Measurements from ENCODE around the gene TMEM108. TPM values are rescaled to one million over a fixed set of nuclear protein-coding genes. Genes with fewer than 3 reads are reported as not detected.

Gene TMEM108
- total and polyA plus RNA-seq, 10 of the 15 experiments (the other 5 are each of a cell fraction or from before 2014, with no cell fraction given): 0.02 to 0.58 (median 0.12) TPM; not detected in 5

DNA sequence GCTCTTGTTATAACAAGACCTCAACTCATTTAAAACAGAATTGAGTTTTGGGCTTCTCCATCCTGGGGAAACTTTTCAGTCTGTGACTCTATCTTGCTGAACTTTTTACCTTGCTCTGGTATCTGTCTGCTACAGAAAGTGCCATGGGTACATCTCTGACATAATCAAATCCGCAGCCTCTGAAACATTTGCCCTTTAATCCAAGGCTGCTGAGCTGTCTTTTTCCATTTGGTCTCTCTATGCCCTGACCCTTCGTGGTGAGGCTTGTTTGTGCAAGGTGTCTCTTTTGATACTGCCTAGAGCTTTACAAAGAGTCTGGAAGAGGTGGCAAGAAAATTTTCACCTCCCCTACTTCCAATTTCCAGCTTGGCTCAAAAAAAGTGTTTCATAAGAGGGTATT lies 11.3 kb downstream of the TMEM108 start:
- H3K79me2 ChIP-seq (ENCODE audit: control insufficient read depth, insufficient read depth, low read length): no peaks in the 10 kb centered on the region
- in situ Hi-C loops (cut with MboI) (no loop called here), intact Hi-C loops (cut with micrococcal nuclease; ENCODE audit: unreplicated experiment) (no loop called here)
- POLR2A ChIA-PET: no interaction called here
- no peak overlapping the region for H3K9ac ChIP-seq (ENCODE audit: control insufficient read depth, insufficient read depth, low read length)
- SMC1A ChIA-PET (ENCODE audit: uncharacterized antibody, unreplicated experiment): no interaction called here
- RAD21 ChIA-PET (ENCODE audit: unreplicated experiment): no interaction called here
- peaks cover 0 to 3% of the 10 kb centered on the region in 2 experiments; a peak in 2 of 4 replicates for H3K27me3 ChIP-seq (replicated peaks in 1 of 2; ENCODE audit: control insufficient read depth in 2 of 2, insufficient read depth in 2 of 2, low read length in 1 of 2)
- DNase-seq (ENCODE audit: low read depth, low spot score): no peak
- no peak overlapping the region for H3K4me2 ChIP-seq (ENCODE audit: control insufficient read depth, insufficient read depth)
- no peak overlapping the region for H2AFZ ChIP-seq (ENCODE audit: control insufficient read depth, low read depth, low read length)
- no peaks in the 10 kb centered on the region for H3K9me3 ChIP-seq (replicated peaks; ENCODE audit: control insufficient read depth, insufficient read depth, low read length)
- no peaks in the 10 kb centered on the region for H4K20me1 ChIP-seq (ENCODE audit: control insufficient read depth, insufficient read depth)
- CTCF ChIA-PET: no interaction called here
- H3K27ac ChIP-seq (ENCODE audit: control insufficient read depth, insufficient read depth): no peak overlapping the region
- no peak for FAIRE-seq
- H3K36me3 ChIP-seq (ENCODE audit: control insufficient read depth in 2 of 2, insufficient read depth in 2 of 2, low read length in 1 of 2): no peaks in the 10 kb centered on the region
- WGBS (ENCODE audit: insufficient coverage, insufficient replicate concordance, low lambda C conversion rate, missing lambda C conversion rate): 0% methylated on average over 2 of the region's 2 CpGs
- H3K4me1 ChIP-seq (ENCODE audit: control insufficient read depth, insufficient read depth, low read length): no peaks in the 10 kb centered on the region
- BruUV-seq (replicated peaks): no TSS peak
- H3K4me3 ChIP-seq: no peak overlapping the region
- no peak for ATAC-seq
- TF ChIP-seq MYB (IDR thresholded peaks at IDR 0.05; ENCODE audit: borderline replicate concordance, low read depth, low read length): no peak
- TF ChIP-seq SPI1 (IDR thresholded peaks at IDR 0.05; ENCODE audit: borderline replicate concordance, insufficient read depth, low read depth, low read length): no peak
- no peak for TF ChIP-seq SMAD1 (IDR thresholded peaks at IDR 0.05; ENCODE audit: low read depth, partially characterized antibody)
- no peak for TF ChIP-seq IRF4 (IDR thresholded peaks at IDR 0.05; ENCODE audit: low read depth, low read length)
- TF ChIP-seq SIX5 (IDR thresholded peaks at IDR 0.05; ENCODE audit: low read depth, low read length, severe bottlenecking): no peak
- TF ChIP-seq RUNX3 (IDR thresholded peaks at IDR 0.05; ENCODE audit: low read length): no peak
- no peak for TF ChIP-seq MEF2A (IDR thresholded peaks at IDR 0.05; ENCODE audit: insufficient read depth, low read depth, low read length)
- TF ChIP-seq SMARCA5 (IDR thresholded peaks at IDR 0.05): no peak
- no peak for TF ChIP-seq DPF2 (IDR thresholded peaks at IDR 0.05)
- TF ChIP-seq ZNF207 (IDR thresholded peaks at IDR 0.05; ENCODE audit: borderline replicate concordance): no peak
- no peak for TF ChIP-seq REST (IDR thresholded peaks at IDR 0.05; ENCODE audit: low read depth, low read length)
- TF ChIP-seq IKZF2 (IDR thresholded peaks at IDR 0.05): no peak

All from GM12878 (cell line).